Activated T-helper 1 cell treated with anti-CD3 and anti-CD28 coated beads, Interleukin-12 subunit alpha, Interleukin-12 subunit beta, Interleukin-2, Interleukin-4 antibody, amounts not matched to agents 30 ng/mL and 10 ng/mL and 1 ng/mL, durations not matched to agents 14 hours and 24 hours and 36 hours (primary cell): ENCODE results near the gene CMBL. TPM values are rescaled to one million over a fixed set of nuclear protein-coding genes. Genes with fewer than 3 reads are reported as not detected.
A peak's percentile ranks its signal among the peaks of the same experiment; 100 is the strongest.
"Not testable (repeated sequence)": the region's sequence is repeated elsewhere in the genome, so short reads cannot be mapped to it uniquely, and the experiment has no call there.

Experiments
- DNase-seq: peaks from one replicate; pipeline ENCODE4 v3.0.0; 2021; ENCODE audit warnings: low spot score
- H3K27ac Mint-ChIP-seq: one replicate; pipeline ENCODE4 v1.8.0; 2021; ENCODE audit warnings: mild to moderate bottlenecking, mixed read lengths
- H3K27me3 Mint-ChIP-seq: one replicate; pipeline ENCODE4 v1.8.0; 2022; ENCODE audit warnings: mild to moderate bottlenecking, moderate library complexity, mixed read lengths; ENCODE audit not compliant: insufficient read depth
- H3K36me3 Mint-ChIP-seq: one replicate; pipeline ENCODE4 v1.8.0; 2021; ENCODE audit warnings: low read depth, mixed read lengths
- H3K4me1 Mint-ChIP-seq: one replicate; pipeline ENCODE4 v1.8.0; 2021; ENCODE audit warnings: low read depth, mixed read lengths
- H3K4me3 Mint-ChIP-seq: one replicate; pipeline ENCODE4 v1.8.0; 2021; ENCODE audit warnings: mild to moderate bottlenecking, moderate library complexity, mixed read lengths
- H3K9me3 Mint-ChIP-seq: one replicate; pipeline ENCODE4 v1.8.0; 2021; ENCODE audit warnings: mixed read lengths
- intact Hi-C: fragments of 100-400 bp; cut with micrococcal nuclease; formaldehyde crosslinking; loops from one replicate; pipeline ENCODE4 v1.15.1; 2024
- total RNA-seq: library from RNA; stranded (reverse); gene quantifications from 2 replicates; pipeline ENCODE4 v1.2.3, GENCODE V29; 2022

The CMBL gene
- total RNA-seq, 1 donor from 2014 or later, result 0.29 TPM

DNA sequence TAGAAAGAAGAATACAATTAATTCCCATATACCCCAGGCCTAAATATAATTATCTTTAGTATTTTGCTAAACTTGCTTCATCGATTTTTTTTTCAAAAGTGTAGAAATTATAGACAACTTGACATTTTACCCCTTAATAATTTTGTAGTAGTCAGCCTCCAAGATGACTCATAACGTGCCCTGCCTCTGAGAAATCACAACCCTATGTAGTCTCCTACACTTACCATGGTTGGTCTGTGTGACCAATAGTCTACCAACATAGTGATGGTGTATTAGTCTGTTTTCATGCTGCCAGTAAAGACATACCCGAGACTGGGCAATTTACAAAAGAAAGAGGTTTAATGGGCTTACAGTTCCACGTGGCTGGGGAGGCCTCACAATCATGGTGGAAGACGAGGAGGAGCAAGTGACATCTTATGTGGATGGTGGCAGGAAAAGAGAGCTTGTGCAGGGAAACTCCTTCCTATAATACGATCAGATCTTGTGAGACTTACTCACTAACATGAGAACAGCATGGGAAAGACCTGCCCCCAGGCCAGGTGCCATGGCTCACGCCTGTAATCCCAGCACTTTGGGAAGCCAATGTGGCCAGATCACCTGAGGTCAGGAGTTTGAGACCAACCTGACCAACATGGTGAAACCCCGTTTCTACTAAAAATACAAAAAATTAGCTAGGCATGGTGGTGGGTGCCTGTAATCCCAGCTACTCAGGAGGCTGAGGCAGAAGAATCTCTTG is 3.3 kb upstream of the CMBL start:
- H3K4me1 Mint-ChIP-seq, H3K36me3 Mint-ChIP-seq, DNase-seq, H3K9me3 Mint-ChIP-seq, intact Hi-C loops, H3K27ac Mint-ChIP-seq, H3K4me3 Mint-ChIP-seq: not testable (repeated sequence)
- peaks cover 25% of the 10 kb centered on the region for H3K27me3 Mint-ChIP-seq

DNA sequence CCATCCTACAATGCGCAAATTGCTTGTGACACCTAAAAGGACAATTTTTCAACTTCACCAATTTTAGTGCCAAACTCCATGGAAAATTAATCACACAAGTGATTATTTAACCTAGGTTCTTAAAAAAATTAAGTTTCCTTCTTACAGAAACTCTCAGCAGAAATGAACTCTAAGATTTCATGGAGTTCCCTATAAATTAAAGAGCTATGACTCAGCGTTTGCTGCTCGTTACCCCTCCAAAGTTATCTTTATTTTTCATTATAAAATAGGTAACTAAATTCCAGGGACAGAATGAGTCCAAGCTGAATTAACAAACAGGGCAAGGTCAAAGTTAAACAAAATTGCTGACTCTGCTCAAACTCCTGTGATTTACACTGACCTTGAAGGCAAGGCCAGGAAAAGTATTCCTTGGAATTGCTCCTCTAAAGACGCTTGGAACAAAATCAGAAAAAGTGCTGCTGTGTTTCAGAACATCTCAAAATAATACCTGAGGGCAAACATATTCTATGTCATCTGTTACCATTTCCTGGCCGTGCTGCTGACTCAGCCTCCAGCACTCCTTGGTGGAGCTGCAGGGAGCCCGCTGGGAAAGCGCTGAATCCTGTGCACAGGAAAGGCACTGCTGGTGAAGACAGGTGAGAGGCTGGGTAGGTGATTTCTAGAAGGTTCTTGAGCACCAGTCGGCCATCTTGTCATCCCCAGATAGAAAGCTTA is 2.5 kb upstream of the CMBL start:
- no peak for DNase-seq
- Mint-ChIP-seq H3K9me3 (no peaks in the 10 kb centered on the region), H3K27ac (no peak overlapping the region), H3K4me3 (no peak overlapping the region), H3K27me3 (peaks cover 28% of the 10 kb centered on the region), H3K36me3 (peaks cover 3% of the 10 kb centered on the region), H3K4me1 (peaks cover 9% of the 10 kb centered on the region)
- intact Hi-C loops, result no loop called here

DNA sequence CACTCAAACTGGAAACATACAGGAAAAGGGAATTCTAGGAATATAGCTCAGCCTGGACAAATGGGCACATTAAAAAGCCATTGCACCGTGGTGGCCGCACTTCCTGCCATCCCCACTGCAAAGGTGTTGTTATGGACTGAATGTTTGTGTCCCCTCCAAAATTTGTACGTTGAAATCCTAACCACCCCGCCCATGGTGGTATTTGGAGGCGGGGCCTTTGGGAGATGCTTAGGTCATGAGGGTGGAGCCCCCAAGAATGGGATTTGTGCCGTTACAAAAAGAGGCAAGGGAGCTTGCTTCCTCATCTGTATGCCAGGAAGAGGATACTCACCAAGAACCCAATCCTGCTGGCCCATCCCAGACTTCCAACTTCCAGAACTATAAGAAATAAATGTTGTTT is 1.1 kb upstream of the CMBL start:
- H3K36me3 Mint-ChIP-seq, result peaks cover 3% of the 10 kb centered on the region
- H3K4me1 Mint-ChIP-seq, result peaks cover 9% of the 10 kb centered on the region
- no peaks in the 10 kb centered on the region for H3K9me3 Mint-ChIP-seq
- H3K4me3 Mint-ChIP-seq, result peak overlapping the region; percentile 30
- H3K27ac Mint-ChIP-seq, result no peak overlapping the region
- no peak for DNase-seq
- peaks cover 36% of the 10 kb centered on the region for H3K27me3 Mint-ChIP-seq
- intact Hi-C loops, result no loop called here

DNA sequence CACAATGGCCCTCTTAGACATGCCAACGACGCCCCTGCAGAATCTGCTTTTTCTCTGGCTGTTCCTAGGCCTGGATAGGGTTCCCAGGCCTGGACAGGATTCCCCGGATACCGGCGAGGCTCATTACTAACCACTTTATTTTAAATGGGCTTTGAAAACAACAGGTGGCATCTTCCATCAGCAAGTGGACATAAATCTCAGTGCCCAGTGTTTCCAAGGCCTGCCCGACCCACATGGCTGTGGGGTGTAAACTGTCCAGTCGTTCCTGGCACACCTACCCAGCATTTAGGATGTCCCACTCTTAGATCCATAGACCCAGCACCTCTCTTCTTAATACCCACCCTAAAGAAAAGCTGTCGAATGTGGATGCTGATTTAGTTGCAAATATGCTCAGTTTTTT is 896 bp downstream of the CMBL start:
- no peak overlapping the region for H3K27ac Mint-ChIP-seq
- peaks cover 39% of the 10 kb centered on the region for H3K27me3 Mint-ChIP-seq
- peaks cover 9% of the 10 kb centered on the region for H3K4me1 Mint-ChIP-seq
- H3K36me3 Mint-ChIP-seq, result peaks cover 3% of the 10 kb centered on the region
- H3K4me3 Mint-ChIP-seq, result peak overlapping the region; percentile 85
- intact Hi-C loops, result no loop called here
- H3K9me3 Mint-ChIP-seq, result no peaks in the 10 kb centered on the region
- no peak for DNase-seq

DNA sequence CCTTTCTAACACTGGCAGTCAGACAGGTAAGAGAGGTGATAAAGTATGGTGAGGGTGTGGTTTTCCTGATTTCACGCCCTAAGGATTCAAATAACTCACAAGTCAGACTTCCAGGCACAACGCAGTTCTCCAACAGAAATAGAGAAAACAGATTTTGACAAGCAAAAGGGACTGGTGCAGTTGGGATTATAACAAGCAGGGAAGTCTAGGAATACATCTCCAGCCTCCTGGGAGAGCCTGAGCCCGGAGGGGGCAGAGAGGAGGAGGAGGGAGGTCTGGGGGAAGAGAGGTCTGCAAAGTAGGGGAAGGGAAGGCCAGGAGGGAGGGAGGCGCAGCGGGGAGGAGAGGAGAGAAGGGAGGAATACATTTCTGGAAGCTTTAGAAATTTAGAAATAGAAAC is 1.6 kb downstream of the CMBL start:
- intact Hi-C loops, result no loop called here
- Mint-ChIP-seq H3K36me3 (peaks cover 3% of the 10 kb centered on the region), H3K4me1 (peaks cover 9% of the 10 kb centered on the region), H3K9me3 (no peaks in the 10 kb centered on the region), H3K27me3 (peaks cover 39% of the 10 kb centered on the region), H3K4me3 (no peak overlapping the region), H3K27ac (no peak overlapping the region)
- DNase-seq, result no peak

DNA sequence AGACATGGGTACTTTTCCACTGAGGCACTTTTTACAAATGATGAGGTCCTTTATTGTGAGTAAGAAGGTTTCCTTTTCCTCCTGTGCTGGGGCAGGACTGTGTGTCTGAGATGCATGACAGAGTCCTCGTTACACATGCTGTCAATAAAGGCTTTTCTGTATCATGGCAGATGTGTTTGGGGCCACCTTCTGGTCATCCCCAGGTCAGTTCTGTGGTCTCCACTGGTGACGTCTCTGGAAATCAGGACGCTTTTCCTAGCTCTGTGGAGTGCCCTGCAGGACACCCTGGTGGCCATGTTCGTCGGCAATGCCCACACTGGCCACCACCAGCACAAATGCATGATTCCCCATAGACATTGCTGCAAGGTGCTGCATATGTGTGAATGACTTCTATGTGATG is 2.8 kb downstream of the CMBL start:
- H3K4me1 Mint-ChIP-seq, result peaks cover 9% of the 10 kb centered on the region
- no peak for DNase-seq
- peaks cover 3% of the 10 kb centered on the region for H3K36me3 Mint-ChIP-seq
- H3K27me3 Mint-ChIP-seq, result peaks cover 39% of the 10 kb centered on the region
- no peaks in the 10 kb centered on the region for H3K9me3 Mint-ChIP-seq
- intact Hi-C loops, result no loop called here
- H3K4me3 Mint-ChIP-seq, result no peak overlapping the region
- H3K27ac Mint-ChIP-seq, result no peak overlapping the region

DNA sequence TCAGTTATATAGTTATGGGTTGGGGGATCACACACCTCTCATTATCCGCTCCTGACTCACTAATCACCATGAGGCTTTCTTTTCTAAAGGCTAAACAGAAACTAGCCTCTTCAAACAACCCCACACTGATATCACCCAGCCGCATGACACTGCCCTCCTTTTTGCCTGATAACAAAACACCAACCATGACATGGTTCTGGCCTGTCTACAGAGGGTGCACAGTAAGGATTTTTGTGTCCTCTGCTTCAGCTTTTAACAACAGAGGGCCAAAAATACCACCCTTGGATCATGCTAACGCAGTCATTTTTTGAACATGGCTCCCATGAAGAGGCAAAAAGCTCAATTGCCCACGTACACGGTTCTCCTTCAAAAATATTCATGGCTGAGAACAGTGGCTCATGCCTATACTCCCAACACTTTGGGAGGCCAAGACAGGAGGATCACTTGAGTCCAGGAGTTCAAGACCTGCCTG is 4.0 kb downstream of the CMBL start:
- Mint-ChIP-seq H3K4me1 (peaks cover 9% of the 10 kb centered on the region), H3K27me3 (peaks cover 39% of the 10 kb centered on the region), H3K9me3 (no peaks in the 10 kb centered on the region), H3K36me3 (peaks cover 3% of the 10 kb centered on the region), H3K4me3 (no peak overlapping the region), H3K27ac (no peak overlapping the region)
- DNase-seq, result no peak
- intact Hi-C loops, result no loop called here

DNA sequence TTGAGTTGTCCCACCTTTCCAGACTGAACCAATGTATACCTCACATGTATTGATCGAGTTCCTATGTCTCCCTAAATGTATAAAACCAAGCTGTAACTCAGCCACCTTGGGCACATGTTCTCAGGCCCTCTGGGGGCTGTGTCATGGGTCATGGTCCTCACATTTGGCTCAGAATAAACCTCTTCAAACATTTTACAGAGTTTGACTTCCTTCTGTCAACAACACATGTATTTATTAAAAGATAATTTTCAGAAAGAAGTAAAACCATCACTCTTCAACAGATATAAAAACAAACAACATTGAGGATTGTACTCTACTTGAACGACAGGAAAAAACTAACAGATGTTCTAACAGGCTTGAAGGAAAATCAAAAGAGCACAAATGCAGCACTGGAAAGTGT is 4.5 kb downstream of the CMBL start:
- Mint-ChIP-seq H3K27ac (no peak overlapping the region), H3K4me3 (no peak overlapping the region), H3K4me1 (peaks cover 9% of the 10 kb centered on the region), H3K36me3 (peaks cover 3% of the 10 kb centered on the region), H3K27me3 (peaks cover 36% of the 10 kb centered on the region), H3K9me3 (no peaks in the 10 kb centered on the region)
- DNase-seq, result no peak
- intact Hi-C loops, result no loop called here

DNA sequence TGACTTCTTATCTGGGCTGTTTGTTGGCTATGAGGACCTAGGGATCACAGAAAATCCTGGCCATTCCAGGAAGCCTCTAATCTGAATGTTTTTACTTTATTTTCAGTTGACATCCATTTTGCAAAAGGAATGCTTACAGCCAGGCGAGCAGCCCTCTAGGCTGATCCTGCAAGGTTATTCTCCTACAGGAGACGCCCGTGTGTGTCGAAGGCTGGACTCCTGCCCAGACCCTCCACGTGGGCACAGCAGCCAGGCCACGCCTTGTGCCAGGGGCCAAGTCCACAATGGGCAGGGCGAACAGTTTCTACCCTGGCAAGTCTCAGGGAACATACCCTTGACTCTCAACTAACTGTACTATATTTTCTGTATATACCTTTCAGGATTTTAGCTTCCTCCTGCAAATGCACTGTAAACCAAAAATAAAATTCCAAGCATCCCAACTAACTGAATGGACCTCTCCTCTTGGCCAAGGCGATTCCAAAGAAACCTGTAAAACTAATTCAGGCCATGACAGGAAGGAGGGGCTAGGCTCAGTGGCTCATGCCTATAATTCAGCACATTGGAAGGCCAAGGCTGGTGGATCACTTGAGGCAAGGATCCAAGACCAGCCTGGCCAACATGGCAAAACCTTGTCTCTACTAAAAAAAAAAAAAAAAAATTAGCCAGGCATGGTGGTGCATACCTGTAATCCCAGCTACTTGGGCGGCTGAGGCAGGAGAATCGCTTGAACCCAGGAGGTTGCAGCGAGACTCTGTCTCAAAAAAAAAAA is 5.7 kb downstream of the CMBL start:
- H3K27ac Mint-ChIP-seq, result no peak overlapping the region
- no peaks in the 10 kb centered on the region for H3K36me3 Mint-ChIP-seq
- H3K4me3 Mint-ChIP-seq, result no peak overlapping the region
- no peak for DNase-seq
- no peaks in the 10 kb centered on the region for H3K9me3 Mint-ChIP-seq
- intact Hi-C loops, result no loop called here
- H3K4me1 Mint-ChIP-seq, result peaks cover 4% of the 10 kb centered on the region
- peaks cover 29% of the 10 kb centered on the region for H3K27me3 Mint-ChIP-seq

DNA sequence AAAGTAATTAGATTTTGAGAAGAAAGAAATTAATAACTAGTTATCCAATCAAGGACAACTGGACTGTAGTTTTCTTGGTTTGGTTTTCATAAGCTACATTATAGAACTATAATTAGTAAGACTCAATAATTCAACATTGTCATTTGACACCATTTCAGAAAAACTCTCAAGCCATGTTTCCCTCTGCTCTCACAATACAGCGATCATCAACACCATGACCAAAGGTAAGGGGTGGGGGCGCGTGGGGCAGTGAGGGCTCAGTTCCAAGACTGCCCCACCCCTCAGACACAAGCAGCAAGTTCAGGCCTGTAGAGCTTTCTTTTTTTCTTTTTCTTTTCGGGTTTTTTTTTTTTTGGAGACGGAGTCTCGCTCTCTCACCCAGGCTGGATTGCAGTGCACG is 6.4 kb downstream of the CMBL start:
- peaks cover 21% of the 10 kb centered on the region for H3K27me3 Mint-ChIP-seq
- H3K9me3 Mint-ChIP-seq, result no peaks in the 10 kb centered on the region

DNA sequence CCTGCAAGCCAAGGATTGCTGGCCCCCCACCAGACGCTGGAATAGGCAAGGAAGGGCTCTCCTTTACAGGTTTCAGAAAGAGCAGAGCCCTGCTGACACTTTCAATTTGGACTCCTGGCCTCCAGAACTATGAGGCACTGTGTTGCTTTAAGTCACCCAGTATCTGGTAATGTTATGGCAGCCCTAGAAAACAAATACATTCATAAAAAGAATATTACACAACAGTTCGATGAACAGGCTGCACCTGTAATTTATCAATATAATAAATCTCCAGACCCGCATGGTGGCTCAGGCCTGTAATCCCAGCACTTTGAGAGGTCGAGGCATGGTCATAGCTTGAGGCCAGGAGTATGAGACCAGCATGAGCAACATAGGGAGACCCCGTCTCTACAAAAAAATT is 7.5 kb downstream of the CMBL start:
- intact Hi-C loops, result no loop called here
- no peak for DNase-seq
- Mint-ChIP-seq H3K27me3 (peaks cover 14% of the 10 kb centered on the region), H3K4me1 (no peaks in the 10 kb centered on the region), H3K4me3 (no peak overlapping the region), H3K27ac (no peak overlapping the region), H3K36me3 (no peaks in the 10 kb centered on the region), H3K9me3 (no peaks in the 10 kb centered on the region)

More for the DNA sequence above, 6.4 kb downstream of the CMBL start:
- H3K4me1 Mint-ChIP-seq, result no peaks in the 10 kb centered on the region
- no peak overlapping the region for H3K4me3 Mint-ChIP-seq
- H3K36me3 Mint-ChIP-seq, result no peaks in the 10 kb centered on the region
- H3K27ac Mint-ChIP-seq, result no peak overlapping the region
- intact Hi-C loops, result no loop called here
- DNase-seq, result no peak

DNA sequence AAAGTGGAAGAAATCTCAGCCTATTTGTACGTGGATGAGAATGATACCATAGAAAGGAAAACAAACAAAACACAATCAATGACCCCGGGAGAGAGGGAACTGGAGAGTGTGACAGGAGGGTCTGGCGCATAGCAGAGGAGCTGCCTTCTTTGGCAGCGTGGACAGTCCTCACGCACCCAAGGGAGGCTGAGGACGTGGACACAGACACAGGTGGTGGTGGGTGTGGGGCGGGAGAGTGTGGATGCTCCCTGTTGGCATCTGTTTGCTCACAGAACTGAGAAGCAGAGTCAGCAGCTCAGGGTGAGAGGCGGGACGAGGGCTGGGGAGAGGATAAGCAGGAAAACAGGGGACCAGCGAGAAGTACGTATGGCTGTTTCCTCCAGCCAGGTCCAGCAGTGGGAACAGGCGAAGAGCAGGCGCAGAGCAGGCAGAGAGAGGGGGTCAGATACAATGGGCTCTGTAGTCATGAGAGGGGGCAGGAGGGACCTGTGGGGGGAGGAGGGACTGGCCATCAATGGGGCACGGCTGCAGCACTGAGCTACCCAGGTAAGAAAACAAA is 10.0 kb downstream of the CMBL start:
- intact Hi-C loops, result no loop called here
- DNase-seq, result no peak
- peaks cover 9% of the 10 kb centered on the region for H3K27me3 Mint-ChIP-seq
- H3K27ac Mint-ChIP-seq, result no peak overlapping the region
- no peak overlapping the region for H3K4me3 Mint-ChIP-seq
- H3K9me3 Mint-ChIP-seq, result no peaks in the 10 kb centered on the region
- H3K36me3 Mint-ChIP-seq, result no peaks in the 10 kb centered on the region
- no peaks in the 10 kb centered on the region for H3K4me1 Mint-ChIP-seq
